PFSK-1 (cell line): ENCODE measurements around the gene CFAP57. TPM values are rescaled to one million over a fixed set of nuclear protein-coding genes. Genes with fewer than 3 reads are reported as not detected.
A peak's percentile ranks its signal among the peaks of the same experiment; 100 is the strongest.

Source experiments
- FOXP2 ChIP-seq: optimal IDR thresholded peaks from 2 replicates; pipeline ENCODE3; 2011; ENCODE audit warnings: borderline replicate concordance, control low read depth, inconsistent platforms; ENCODE audit not compliant: insufficient read depth; ENCODE audit errors: extremely low read length, extremely low read depth
- POLR2AphosphoS5 ChIP-seq: IDR thresholded peaks from 2 replicates; pipeline ENCODE4 v1.6.1; 2012; ENCODE audit warnings: low read depth, mild to moderate bottlenecking, control low read depth, low read length, moderate library complexity
- REST ChIP-seq, 2 experiments: IDR thresholded peaks; 2 replicates each; pipeline versions ENCODE4 v1.6.1 to v1.8.0; 2011 to 2012; ENCODE audit warnings: low read depth in 2 of 2, low read length in 2 of 2, control low read depth in 1 of 2, inconsistent platforms in 1 of 2, mild to moderate bottlenecking in 1 of 2, moderate library complexity in 1 of 2; ENCODE audit not compliant: insufficient read depth in 1 of 2
- SIN3A ChIP-seq: IDR thresholded peaks from 2 replicates; pipeline ENCODE4 v1.6.1; 2012; ENCODE audit warnings: mild to moderate bottlenecking, low read length, moderate library complexity, borderline replicate concordance; ENCODE audit not compliant: insufficient read depth
- TAF1 ChIP-seq: IDR thresholded peaks from 2 replicates; pipeline ENCODE4 v1.6.1; 2012; ENCODE audit warnings: low read length, control low read depth, borderline replicate concordance; ENCODE audit not compliant: insufficient read depth
- polyA plus RNA-seq: library from polyadenylated mRNA; unstranded; fragments of >200 nt; gene quantifications from one replicate; pipeline ENCODE4 v1.2.1, GENCODE V29; 2012; ENCODE audit warnings: low read depth, missing spikeins; ENCODE audit not compliant: insufficient read length

Gene CFAP57
- polyA plus RNA-seq, result not detected

DNA sequence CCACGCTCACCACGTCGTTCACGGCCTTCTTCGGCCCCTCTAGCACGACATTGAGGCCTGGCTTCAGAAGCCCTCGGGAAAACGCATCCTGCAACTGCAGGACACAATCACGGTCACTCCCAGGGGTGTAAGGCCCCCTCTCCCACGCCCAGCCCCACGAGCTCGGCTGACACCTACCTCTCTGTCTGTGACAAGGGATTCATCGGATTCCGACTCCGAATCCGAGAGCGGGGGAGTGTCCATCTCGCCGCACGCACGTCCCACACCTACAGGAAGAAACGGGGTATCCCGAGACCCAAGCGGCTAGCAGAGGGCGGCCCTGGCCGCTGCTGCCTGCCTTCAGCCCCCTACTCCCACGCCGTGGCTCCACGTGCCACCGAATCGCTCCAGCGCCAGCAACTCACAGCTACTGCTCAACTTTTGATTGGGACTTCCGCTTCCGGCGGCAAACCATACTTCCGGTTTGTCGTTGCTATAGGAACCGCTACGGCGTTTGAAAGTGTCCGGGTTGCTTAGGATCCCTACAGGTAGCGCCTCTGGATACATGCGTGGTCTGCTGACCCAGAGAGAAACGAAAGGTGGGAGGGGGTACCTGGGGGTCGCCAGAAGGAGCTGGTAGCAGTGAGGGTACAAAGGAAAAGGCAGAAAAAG, at the start of gene CFAP57, which contains the start of gene EBNA1BP2:
CFAP57 (plus strand) TSS at position 455 of the 651 bp plus-strand sequence. CDS start 424 bp downstream, outside the sequence.
EBNA1BP2 (minus strand) TSS at position 415 of the 651 bp plus-strand sequence; CDS start at position 243, 172 bp downstream.
- no peak for TF ChIP-seq FOXP2
- TF ChIP-seq REST (IDR thresholded peaks at IDR 0.05; ENCODE audit: insufficient read depth in 1 of 2, low read depth in 2 of 2, low read length in 2 of 2), result no peak
- peak; percentile 78 for TF ChIP-seq POLR2AphosphoS5
- TF ChIP-seq SIN3A, result peak; percentile 86; the same call in 1 of the 2 replicates
- peak; percentile 87; the same call in 1 of the 2 replicates for TF ChIP-seq TAF1

GRCh38 chr1:43123031-43123430, 49.1 kb upstream of the CFAP57 start:
- TF ChIP-seq REST (IDR thresholded peaks at IDR 0.05; ENCODE audit: insufficient read depth in 1 of 2, low read depth in 2 of 2, low read length in 2 of 2), result no peak
- TF ChIP-seq FOXP2, result no peak
- no peak for TF ChIP-seq TAF1
- no peak for TF ChIP-seq SIN3A
- no peak for TF ChIP-seq POLR2AphosphoS5

- TF ChIP-seq POLR2AphosphoS5, result no peak
- TF ChIP-seq SIN3A, result no peak
- TF ChIP-seq FOXP2, result no peak
- TF ChIP-seq REST (IDR thresholded peaks at IDR 0.05; ENCODE audit: insufficient read depth in 1 of 2, low read depth in 2 of 2, low read length in 2 of 2), result no peak
- TF ChIP-seq TAF1, result no peak
These were observed 43.3 kb upstream of the CFAP57 start for GRCh38 chr1:43128816-43129215.

DNA sequence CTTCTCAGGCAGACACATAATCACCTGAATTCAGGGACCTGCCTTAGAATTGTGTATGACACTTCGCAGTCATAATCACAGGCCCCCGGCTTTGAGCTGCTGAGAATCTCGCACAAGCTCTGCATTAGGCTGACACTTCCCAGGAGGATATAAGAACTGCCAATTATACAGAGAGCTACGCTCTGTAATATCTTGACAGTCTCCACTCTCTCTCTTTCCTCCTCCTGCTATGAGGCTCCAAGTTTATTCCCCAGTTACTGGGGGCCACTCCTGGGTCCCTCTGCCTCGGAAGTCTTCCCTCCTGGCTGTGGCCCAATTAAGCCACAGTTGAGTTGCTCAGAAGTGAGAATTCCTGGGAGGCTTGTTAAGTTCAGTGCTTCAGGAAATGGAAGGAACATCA, 42.7 kb upstream of the CFAP57 start:
- no peak for TF ChIP-seq TAF1
- TF ChIP-seq REST (IDR thresholded peaks at IDR 0.05; ENCODE audit: insufficient read depth in 1 of 2, low read depth in 2 of 2, low read length in 2 of 2), result peak in 1 of 2 experiments; percentile 21; a peak in 1 of 4 replicates
